Hepatocyte (in vitro differentiated cells): Measurements from ENCODE around the gene CAPN11. TPM values are rescaled to one million over a fixed set of nuclear protein-coding genes. Genes with fewer than 3 reads are reported as not detected.

Source experiments
- DNase-seq: peaks from one replicate; pipeline ENCODE4 v3.0.0-alpha.2; 2016; ENCODE audit warnings: low spot score
- H2AFZ ChIP-seq: fragments of 200-600 bp; sonication (generic); 2 replicates; pipeline ENCODE4 v1.6.0; 2016; ENCODE audit warnings: antibody characterized with exemption, mild to moderate bottlenecking
- H3K27ac ChIP-seq: fragments of 200-600 bp; sonication (generic); 2 replicates; pipeline ENCODE4 v1.5.1; 2016; ENCODE audit warnings: mild to moderate bottlenecking
- H3K27me3 ChIP-seq: fragments of 200-600 bp; sonication (generic); 2 replicates; pipeline ENCODE4 v1.6.1; 2016
- H3K36me3 ChIP-seq: fragments of 200-600 bp; sonication (generic); replicated peaks from 2 replicates; pipeline ENCODE4 v1.5.1; 2016; ENCODE audit warnings: low read depth; ENCODE audit not compliant: insufficient read depth
- H3K4me1 ChIP-seq: fragments of 200-600 bp; sonication (generic); 2 replicates; pipeline ENCODE4 v1.5.1; 2016; ENCODE audit warnings: mild to moderate bottlenecking, moderate library complexity; ENCODE audit not compliant: insufficient read depth
- H3K4me2 ChIP-seq: fragments of 200-600 bp; sonication (generic); 2 replicates; pipeline ENCODE4 v1.6.0; 2016
- H3K4me3 ChIP-seq: fragments of 200-600 bp; sonication (generic); 2 replicates; pipeline ENCODE4 v1.5.1; 2016; ENCODE audit warnings: mild to moderate bottlenecking
- H3K79me2 ChIP-seq: fragments of 200-600 bp; sonication (generic); 2 replicates; pipeline ENCODE4 v1.6.0; 2017; ENCODE audit warnings: mild to moderate bottlenecking
- H3K9me2 ChIP-seq: fragments of 200-600 bp; sonication (generic); replicated peaks from 2 replicates; pipeline ENCODE4 v1.6.0; 2017; ENCODE audit warnings: mild to moderate bottlenecking; ENCODE audit not compliant: insufficient read depth
- H3K9me3 ChIP-seq: fragments of 200-600 bp; sonication (generic); 2 replicates; pipeline ENCODE4 v1.5.1; 2016; ENCODE audit warnings: low read depth, mild to moderate bottlenecking
- H4K20me1 ChIP-seq: fragments of 200-600 bp; sonication (generic); 2 replicates; pipeline ENCODE4 v1.6.0; 2016; ENCODE audit warnings: mild to moderate bottlenecking; ENCODE audit not compliant: insufficient read depth, poor library complexity, severe bottlenecking
- EZH2 ChIP-seq: fragments of 200-600 bp; sonication (generic); IDR thresholded peaks from 2 replicates; pipeline ENCODE4 v1.6.1; 2016; ENCODE audit warnings: antibody characterized with exemption, mild to moderate bottlenecking, borderline replicate concordance
- EZH2phosphoT487 ChIP-seq: fragments of 200-600 bp; sonication (generic); IDR thresholded peaks from one replicate; pipeline ENCODE4 v1.6.1; 2018; ENCODE audit warnings: antibody characterized with exemption, mild to moderate bottlenecking, low read depth, moderate library complexity; ENCODE audit not compliant: unreplicated experiment, severe bottlenecking
- WGBS: methylation state at CpG from one replicate; pipeline ENCODE4 v1.1.6; 2016; ENCODE audit warnings: low lambda C conversion rate; ENCODE audit errors: missing lambda C conversion rate; 5-methylcytosine and 5-hydroxymethylcytosine counted together
- polyA plus RNA-seq: library from polyadenylated mRNA; unstranded; fragments of >200 nt; fragmentation: Nextera tagmentation; extraction: Ambion mirVana; gene quantifications from 2 replicates; pipeline ENCODE4 v1.2.1, GENCODE V29; 2016
- total RNA-seq: library from RNA; depleted of rRNA; stranded (reverse); fragments of >200 nt; gene quantifications from 2 replicates; pipeline ENCODE4 v1.2.3, GENCODE V29; 2014
- TF ChIP-seq, protein P1 (sequence below): fragments of 200-600 bp; sonication (generic); IDR thresholded peaks from 2 replicates; pipeline ENCODE4 v1.5.1; 2016; ENCODE audit warnings: antibody characterized with exemption, mild to moderate bottlenecking; ENCODE audit not compliant: poor library complexity

The CAPN11 gene
- total and polyA plus RNA-seq, 2 experiments from 2014 or later = 0.13 to 0.23 TPM

DNA sequence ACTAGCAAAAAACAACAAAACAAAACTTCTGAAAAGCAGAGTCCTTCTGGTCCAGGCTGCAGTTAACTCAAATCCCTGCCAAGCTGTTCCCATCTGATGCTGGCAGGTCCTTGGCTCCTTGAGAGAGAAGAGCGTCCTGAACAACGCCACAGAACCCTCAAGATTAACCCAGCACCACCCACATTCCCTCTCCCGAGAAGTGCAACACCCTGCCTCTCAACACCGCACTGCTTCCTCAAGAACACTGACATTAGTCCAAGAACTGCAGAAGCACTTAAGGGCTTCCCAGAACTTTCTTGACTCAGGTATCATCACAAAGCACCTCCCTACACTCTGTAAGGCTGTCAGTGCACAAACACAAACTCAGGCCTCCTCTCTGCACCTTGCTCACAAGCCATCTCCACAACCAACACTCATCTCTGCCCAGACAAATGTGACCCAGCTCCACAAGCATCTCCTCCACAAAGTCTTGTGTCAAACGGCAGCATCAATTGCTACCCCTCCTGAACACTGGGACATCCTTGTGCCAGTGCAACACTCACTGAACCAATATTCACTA is 38.8 kb upstream of the CAPN11 start:
- Histone ChIP-seq H3K79me2 (peaks cover 100% of the 10 kb centered on the region), H3K4me3 (no peak overlapping the region), H3K27me3 (no peaks in the 10 kb centered on the region), H3K27ac (no peak overlapping the region), H3K36me3 (no peaks in the 10 kb centered on the region), H4K20me1 (peaks cover 80% of the 10 kb centered on the region), H2AFZ (no peak overlapping the region), H3K4me1 (peaks cover 56% of the 10 kb centered on the region), H3K9me2 (no peaks in the 10 kb centered on the region), H3K4me2 (no peak overlapping the region), H3K9me3 (no peaks in the 10 kb centered on the region)
- 73% methylated on average over 5 of the region's 5 CpGs for WGBS
- no peak for TF ChIP-seq EZH2
- TF ChIP-seq, protein P1, sequence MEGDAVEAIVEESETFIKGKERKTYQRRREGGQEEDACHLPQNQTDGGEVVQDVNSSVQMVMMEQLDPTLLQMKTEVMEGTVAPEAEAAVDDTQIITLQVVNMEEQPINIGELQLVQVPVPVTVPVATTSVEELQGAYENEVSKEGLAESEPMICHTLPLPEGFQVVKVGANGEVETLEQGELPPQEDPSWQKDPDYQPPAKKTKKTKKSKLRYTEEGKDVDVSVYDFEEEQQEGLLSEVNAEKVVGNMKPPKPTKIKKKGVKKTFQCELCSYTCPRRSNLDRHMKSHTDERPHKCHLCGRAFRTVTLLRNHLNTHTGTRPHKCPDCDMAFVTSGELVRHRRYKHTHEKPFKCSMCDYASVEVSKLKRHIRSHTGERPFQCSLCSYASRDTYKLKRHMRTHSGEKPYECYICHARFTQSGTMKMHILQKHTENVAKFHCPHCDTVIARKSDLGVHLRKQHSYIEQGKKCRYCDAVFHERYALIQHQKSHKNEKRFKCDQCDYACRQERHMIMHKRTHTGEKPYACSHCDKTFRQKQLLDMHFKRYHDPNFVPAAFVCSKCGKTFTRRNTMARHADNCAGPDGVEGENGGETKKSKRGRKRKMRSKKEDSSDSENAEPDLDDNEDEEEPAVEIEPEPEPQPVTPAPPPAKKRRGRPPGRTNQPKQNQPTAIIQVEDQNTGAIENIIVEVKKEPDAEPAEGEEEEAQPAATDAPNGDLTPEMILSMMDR = no peak
- TF ChIP-seq EZH2phosphoT487 = no peak
- DNase-seq = no peak

DNA sequence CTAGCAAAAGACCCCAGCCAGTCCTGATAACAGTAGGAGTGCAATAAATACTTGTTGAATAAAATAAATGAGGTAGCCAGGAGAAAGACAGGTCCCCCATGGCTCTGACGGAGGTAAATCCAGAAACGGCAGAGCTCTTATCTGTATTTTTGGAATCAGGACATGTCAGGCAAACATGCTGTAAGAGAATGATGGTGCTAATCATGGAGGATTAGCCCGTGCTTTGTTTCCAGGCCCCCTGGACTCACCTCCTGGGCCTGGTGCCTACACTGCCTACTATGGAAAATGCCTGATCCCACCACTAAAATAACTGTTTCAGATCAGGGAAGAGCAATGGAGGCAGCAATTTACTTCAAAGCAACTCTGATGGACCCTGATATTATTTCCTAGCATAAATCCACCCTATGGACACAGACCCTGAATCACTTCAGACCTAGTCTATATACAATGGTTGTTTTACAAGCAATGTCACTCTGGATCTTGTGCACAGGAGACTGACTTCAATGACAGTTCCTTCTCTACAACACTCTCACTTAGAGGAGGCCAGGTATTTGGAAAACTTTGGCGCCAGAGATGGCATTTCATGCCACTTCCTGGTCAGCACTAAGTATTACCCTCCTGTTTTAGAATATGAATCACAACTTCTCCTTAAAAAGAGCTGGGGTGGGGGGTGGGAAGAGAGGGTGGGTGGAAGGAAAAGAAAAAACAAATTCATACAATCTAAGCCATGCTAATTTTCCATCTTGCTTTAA is 37.8 kb upstream of the CAPN11 start:
- no peak for DNase-seq
- Histone ChIP-seq H3K4me2 (no peak overlapping the region), H4K20me1 (peaks cover 86% of the 10 kb centered on the region), H3K79me2 (peaks cover 100% of the 10 kb centered on the region), H3K27me3 (no peaks in the 10 kb centered on the region), H3K36me3 (no peaks in the 10 kb centered on the region), H3K27ac (no peak overlapping the region), H3K4me1 (peaks cover 67% of the 10 kb centered on the region), H3K9me3 (no peaks in the 10 kb centered on the region), H2AFZ (no peak overlapping the region), H3K4me3 (no peak overlapping the region), H3K9me2 (no peaks in the 10 kb centered on the region)
- no peak for TF ChIP-seq EZH2phosphoT487
- TF ChIP-seq, protein P1 = no peak
- no peak for TF ChIP-seq EZH2
- 52% methylated on average over 4 of the region's 4 CpGs for WGBS

DNA sequence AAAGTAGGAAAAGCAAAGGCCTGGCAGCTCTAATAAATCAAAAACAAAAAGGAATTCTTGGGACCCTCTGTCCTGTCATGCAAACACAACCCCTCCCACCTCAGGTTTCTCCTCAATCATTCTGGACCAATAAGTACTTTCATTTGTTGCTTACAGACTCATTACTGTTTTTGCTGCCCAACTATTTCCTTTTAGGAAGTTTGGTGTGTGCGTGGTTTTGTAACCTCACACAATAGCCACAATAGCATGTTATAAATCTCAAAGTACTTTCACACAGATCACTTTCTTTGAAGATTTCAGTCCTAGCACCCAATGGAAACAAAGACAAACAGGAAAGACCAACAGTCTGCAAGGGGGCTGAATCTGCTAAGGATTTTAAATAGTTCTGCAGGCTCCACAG is 35.8 kb upstream of the CAPN11 start:
- H3K27me3 ChIP-seq = no peaks in the 10 kb centered on the region
- H3K9me2 ChIP-seq = no peaks in the 10 kb centered on the region
- H3K9me3 ChIP-seq = no peaks in the 10 kb centered on the region
- peaks cover 53% of the 10 kb centered on the region for H3K4me1 ChIP-seq
- H3K4me2 ChIP-seq = peak overlapping the region; percentile 56
- H4K20me1 ChIP-seq = peaks cover 77% of the 10 kb centered on the region
- H3K79me2 ChIP-seq = peaks cover 94% of the 10 kb centered on the region
- TF ChIP-seq EZH2phosphoT487 (no peak), EZH2 (no peak)
- TF ChIP-seq, protein P1 = no peak
- WGBS = 73% methylated on average over 1 of the region's 1 CpG
- H3K36me3 ChIP-seq = no peaks in the 10 kb centered on the region
- H2AFZ ChIP-seq = no peak overlapping the region
- no peak for DNase-seq
- H3K4me3 ChIP-seq = no peak overlapping the region
- H3K27ac ChIP-seq = peak overlapping the region; percentile 15
